HepG2 (cell line): ENCODE results near the gene UBA6. TPM values are rescaled to one million over a fixed set of nuclear protein-coding genes. Genes with fewer than 3 reads are reported as not detected.

Experiments
- ATAC-seq: fragments of 200-7000 bp; cut with Tn5 transposase; 3 replicates; pipeline ENCODE4 v1.9.1; 2020; ENCODE audit warnings: mild to moderate bottlenecking, moderate library complexity
- BruUV-seq: library from RNA; stranded (reverse); fragments of 400-500 nt; replicated peaks from 2 replicates; lab custom pipeline; 2021; lab: Mats Ljungman, UMichigan
- CTCF ChIA-PET: fragments of 300-600 bp; formaldehyde crosslinking; extraction: SDS; loops from one replicate; lab custom pipeline; 2021; ENCODE audit warnings: low total read pairs, inconsistent platforms, low intra/inter-chr PET ratio; lab: Yijun Ruan, JAX
- POLR2A ChIA-PET: fragments of 350-600 bp; sonication (Branson Sonifier 250); formaldehyde crosslinking; loops from one replicate; lab custom pipeline; 2020; ENCODE audit warnings: antibody characterized with exemption, inconsistent platforms; lab: Yijun Ruan, JAX
- DNase-seq: peaks from one replicate; pipeline ENCODE4 v3.0.0-alpha.2; 2015; ENCODE audit warnings: low spot score
- FAIRE-seq: peaks from 3 replicates; lab custom pipeline; 2011; peaks lifted over from hg19 to GRCh38; lab: Jason Lieb, UNC
- H2AFZ ChIP-seq: one replicate; pipeline ENCODE4 v1.6.1; 2011; ENCODE audit warnings: low read length, inconsistent platforms
- H3K27ac ChIP-seq: fragments of 300-600 bp; 3 replicates; pipeline ENCODE4 v1.8.0; 2011; ENCODE audit warnings: mixed run types, mild to moderate bottlenecking, mixed read lengths, low read length, inconsistent platforms; ENCODE audit not compliant: insufficient read depth; ENCODE audit errors: extremely low read length
- H3K27me3 ChIP-seq, 2 experiments: fragments of 200-600 bp in 1 of 2; 2 replicates in 1 of 2; 3 replicates in 1 of 2; pipeline versions ENCODE4 v1.6.0 to v1.8.0; 2011; ENCODE audit warnings: low read length in 2 of 2, mild to moderate bottlenecking in 2 of 2, moderate library complexity in 2 of 2, inconsistent platforms in 1 of 2; ENCODE audit not compliant: insufficient read depth in 2 of 2, control insufficient read depth in 1 of 2
- H3K36me3 ChIP-seq, 2 experiments: fragments of 200-600 bp in 1 of 2; replicated peaks in 1 of 2; 2 replicates in 1 of 2; 3 replicates in 1 of 2; pipeline versions ENCODE4 v1.5.1 to v1.8.0; 2011; ENCODE audit warnings: low read length in 2 of 2, inconsistent platforms in 1 of 2; ENCODE audit not compliant: insufficient read depth in 2 of 2, control insufficient read depth in 1 of 2
- H3K4me1 ChIP-seq: 2 replicates; pipeline ENCODE4 v1.5.1; 2012; ENCODE audit warnings: low read length, inconsistent platforms; ENCODE audit not compliant: insufficient read depth
- H3K4me2 ChIP-seq: 2 replicates; pipeline ENCODE4 v1.6.0; 2011; ENCODE audit warnings: low read depth, low read length, inconsistent platforms
- H3K4me3 ChIP-seq, 3 experiments: fragments of 200-600 bp in 1 of 3; sonication (generic), shearing (Covaris generic) in 1 of 3; replicated peaks in 1 of 3; 2 replicates each; pipeline ENCODE4 v1.5.1; 2011 to 2016; ENCODE audit warnings: low read length in 3 of 3, inconsistent platforms in 2 of 3, low read depth in 2 of 3, mild to moderate bottlenecking in 2 of 3, control low read depth in 1 of 3, mixed read lengths in 1 of 3; ENCODE audit not compliant: insufficient read depth in 1 of 3
- H3K79me2 ChIP-seq: one replicate; pipeline ENCODE4 v1.6.1; 2011; ENCODE audit warnings: low read length, inconsistent platforms; ENCODE audit not compliant: insufficient read depth
- H3K9ac ChIP-seq: 2 replicates; pipeline ENCODE4 v1.6.0; 2011; ENCODE audit warnings: mild to moderate bottlenecking, low read depth, low read length, inconsistent platforms; ENCODE audit not compliant: insufficient read depth
- H3K9me3 ChIP-seq: 2 replicates; pipeline ENCODE4 v1.5.1; 2012; ENCODE audit warnings: mild to moderate bottlenecking, low read length
- H4K20me1 ChIP-seq: 2 replicates; pipeline ENCODE4 v1.6.0; 2011; ENCODE audit warnings: inconsistent platforms, mild to moderate bottlenecking, low read length, moderate library complexity; ENCODE audit not compliant: insufficient read depth
- PAXIP1 ChIP-seq: sonication (generic); formaldehyde crosslinking; conservative IDR thresholded peaks from 2 replicates; pipeline ENCODE4 v1.4.0; 2020; ENCODE audit warnings: mild to moderate bottlenecking, missing genetic modification reagents, moderate library complexity
- PHB2 ChIP-seq: fragments of 450-650 bp; IDR thresholded peaks from 2 replicates; pipeline ENCODE4 v1.6.1; 2018; ENCODE audit not compliant: partially characterized antibody
- ZNF432 ChIP-seq: sonication (generic); formaldehyde crosslinking; IDR thresholded peaks from 2 replicates; pipeline ENCODE4 v1.5.0; 2020; ENCODE audit warnings: missing genetic modification reagents, mild to moderate bottlenecking, borderline replicate concordance
- ZNF816 ChIP-seq: sonication (generic); formaldehyde crosslinking; IDR thresholded peaks from 2 replicates; pipeline ENCODE4 v1.8.0; 2022; ENCODE audit warnings: missing genetic modification reagents, mild to moderate bottlenecking, borderline replicate concordance
- WGBS: methylation state at CpG from one replicate; pipeline ENCODE4 v1.1.6; 2017; ENCODE audit warnings: low lambda C conversion rate; 5-methylcytosine and 5-hydroxymethylcytosine counted together
- in situ Hi-C: cut with HindIII; loops from 2 replicates; pipeline ENCODE4 v1.10.0; 2017; ENCODE audit warnings: low pct_unique_long_range_greater_than_20kb; ENCODE audit not compliant: extremely low pct_ligation_motif_present
- intact Hi-C: fragments of 100-400 bp; cut with micrococcal nuclease; formaldehyde crosslinking; loops from one replicate; pipeline ENCODE4 v1.10.0; 2022; ENCODE audit not compliant: unreplicated experiment
- polyA plus RNA-seq, 8 experiments: library from polyadenylated mRNA; depleted of rRNA in 3 of 8; stranded (reverse) in 7 of 8; unstranded in 1 of 8; fragments of >200 nt; fragmentation: Illumina TruSeq in 4 of 8; extraction: Trizol in 4 of 8; gene quantifications; 2 replicates each; pipeline versions ENCODE4 v1.2.1 to v1.2.3, GENCODE V29; 2011 to 2016; ENCODE audit warnings: low read depth in 4 of 8, missing spikeins in 1 of 8, mixed read lengths in 1 of 8; ENCODE audit not compliant: insufficient read depth in 1 of 8
- total RNA-seq, 5 experiments: library from RNA; depleted of rRNA; stranded (reverse); fragments of >200 nt; fragmentation: Illumina TruSeq; extraction: Trizol; gene quantifications; 2 replicates each; pipeline ENCODE4 v1.2.3, GENCODE V29; 2016; ENCODE audit warnings: low read depth in 1 of 5
- TF ChIP-seq, protein P1 (sequence below): sonication (generic); formaldehyde crosslinking; IDR thresholded peaks from 2 replicates; pipeline ENCODE4 v1.4.0; 2020; ENCODE audit warnings: mild to moderate bottlenecking, low read depth, missing genetic modification reagents
- TF ChIP-seq, protein P2 (sequence below): sonication (generic); formaldehyde crosslinking; IDR thresholded peaks from 2 replicates; pipeline ENCODE4 v1.4.0; 2020; ENCODE audit warnings: missing genetic modification reagents, mild to moderate bottlenecking, borderline replicate concordance

Gene UBA6
- total and polyA plus RNA-seq, 2 of the 13 experiments (the other 11 are each of a cell fraction or from before 2014, with no cell fraction given): 33.3 to 75.4 TPM

- TF ChIP-seq PAXIP1 (CRISPR knock-in tag) (no peak), ZNF432 (CRISPR knock-in tag) (no peak)
- TF ChIP-seq, protein P1, sequence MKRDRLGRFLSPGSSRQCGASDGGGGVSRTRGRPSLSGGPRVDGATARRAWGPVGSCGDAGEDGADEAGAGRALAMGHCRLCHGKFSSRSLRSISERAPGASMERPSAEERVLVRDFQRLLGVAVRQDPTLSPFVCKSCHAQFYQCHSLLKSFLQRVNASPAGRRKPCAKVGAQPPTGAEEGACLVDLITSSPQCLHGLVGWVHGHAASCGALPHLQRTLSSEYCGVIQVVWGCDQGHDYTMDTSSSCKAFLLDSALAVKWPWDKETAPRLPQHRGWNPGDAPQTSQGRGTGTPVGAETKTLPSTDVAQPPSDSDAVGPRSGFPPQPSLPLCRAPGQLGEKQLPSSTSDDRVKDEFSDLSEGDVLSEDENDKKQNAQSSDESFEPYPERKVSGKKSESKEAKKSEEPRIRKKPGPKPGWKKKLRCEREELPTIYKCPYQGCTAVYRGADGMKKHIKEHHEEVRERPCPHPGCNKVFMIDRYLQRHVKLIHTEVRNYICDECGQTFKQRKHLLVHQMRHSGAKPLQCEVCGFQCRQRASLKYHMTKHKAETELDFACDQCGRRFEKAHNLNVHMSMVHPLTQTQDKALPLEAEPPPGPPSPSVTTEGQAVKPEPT (CRISPR knock-in tag): no peak
- TF ChIP-seq, protein P2, sequence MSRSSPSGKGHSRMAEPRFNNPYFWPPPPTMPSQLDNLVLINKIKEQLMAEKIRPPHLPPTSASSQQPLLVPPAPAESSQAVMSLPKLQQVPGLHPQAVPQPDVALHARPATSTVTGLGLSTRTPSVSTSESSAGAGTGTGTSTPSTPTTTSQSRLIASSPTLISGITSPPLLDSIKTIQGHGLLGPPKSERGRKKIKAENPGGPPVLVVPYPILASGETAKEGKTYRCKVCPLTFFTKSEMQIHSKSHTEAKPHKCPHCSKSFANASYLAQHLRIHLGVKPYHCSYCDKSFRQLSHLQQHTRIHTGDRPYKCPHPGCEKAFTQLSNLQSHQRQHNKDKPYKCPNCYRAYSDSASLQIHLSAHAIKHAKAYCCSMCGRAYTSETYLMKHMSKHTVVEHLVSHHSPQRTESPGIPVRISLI (CRISPR knock-in tag): no peak
These were observed 65.6 kb downstream of the UBA6 start (continued) for GRCh38 chr4:67635331-67635730.

DNA sequence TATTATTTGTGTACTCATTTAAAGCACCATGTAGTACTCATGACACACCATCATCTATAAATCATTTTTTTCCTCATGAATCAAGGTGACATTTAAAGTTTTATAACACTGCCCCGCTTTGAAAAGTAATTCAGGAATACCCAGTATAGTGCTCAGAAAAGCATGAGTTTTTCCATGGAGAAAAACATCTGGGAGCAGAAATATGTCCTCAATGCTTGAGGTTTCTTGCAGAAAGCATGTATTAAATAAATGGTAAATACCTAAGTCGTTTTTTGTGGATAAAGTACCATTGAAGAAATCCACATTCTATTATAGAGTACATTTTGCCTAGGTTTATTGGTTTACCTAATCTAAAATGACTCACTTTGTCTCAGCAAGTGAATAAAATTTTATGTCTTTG lies 66.2 kb downstream of the UBA6 start:
- CTCF ChIA-PET: no interaction called here
- FAIRE-seq: no peak
- no peaks in the 10 kb centered on the region for H3K9me3 ChIP-seq
- 87% methylated on average over 2 of the region's 2 CpGs for WGBS
- no peak for DNase-seq
- in situ Hi-C loops: no loop called here
- BruUV-seq: no TSS peak
- H3K36me3 ChIP-seq: peaks cover 8 to 54% of the 10 kb centered on the region in 2 experiments
- intact Hi-C loops: no loop called here
- H3K9ac ChIP-seq: no peak overlapping the region
- no peak for ATAC-seq
- no peak overlapping the region for H3K4me2 ChIP-seq
- POLR2A ChIA-PET: no interaction called here
- no peak overlapping the region for H3K4me3 ChIP-seq
- no peaks in the 10 kb centered on the region for H3K79me2 ChIP-seq
- H3K27ac ChIP-seq: no peak overlapping the region
- H4K20me1 ChIP-seq: no peaks in the 10 kb centered on the region
- TF ChIP-seq PHB2: no peak
- no peak for TF ChIP-seq ZNF816 (CRISPR knock-in tag)
- no peak overlapping the region for H2AFZ ChIP-seq
- H3K27me3 ChIP-seq: no peaks in the 10 kb centered on the region
- no peaks in the 10 kb centered on the region for H3K4me1 ChIP-seq
